ENCODE measurements around the gene LENEP.

GRCh38 chr1:154957091-154957657 lies 36.2 kb upstream of the LENEP start:
- no peak for TF ChIP-seq CTCF (conservative IDR thresholded peaks at IDR 0.05)
- no peak for TF ChIP-seq EZH2 (IDR thresholded peaks at IDR 0.05; ENCODE audit: low read depth)
